Left kidney (tissue), 2 donors: ENCODE results near the gene SATB1. TPM values are rescaled to one million over a fixed set of nuclear protein-coding genes. Genes with fewer than 3 reads are reported as not detected.

Experiments
- DNase-seq: peaks from one replicate; pipeline ENCODE4 v3.0.0-alpha.2; 2013
- polyA plus RNA-seq: library from polyadenylated mRNA; unstranded; fragments of 120-200 nt; gene quantifications from one replicate; pipeline ENCODE4 v1.2.1, GENCODE V29; 2013; ENCODE audit not compliant: insufficient read length

SATB1 gene
- polyA plus RNA-seq, 1 donor: 44.0 TPM

- DNase-seq: no peak
These were observed 9.6 kb upstream of the SATB1 start for GRCh38 chr3:18434711-18435110.

- no peak for DNase-seq
These were observed 7.6 kb upstream of the SATB1 start for GRCh38 chr3:18432752-18433151.

- no peak for DNase-seq
These were observed 6.1 kb upstream of the SATB1 start for GRCh38 chr3:18431266-18431665.

GRCh38 chr3:18428991-18429745, 4.0 kb upstream of the SATB1 start:
- no peak for DNase-seq

- DNase-seq: no peak
These were observed 2.9 kb upstream of the SATB1 start for GRCh38 chr3:18428036-18428435.

- no peak for DNase-seq
These were observed 1.6 kb upstream of the SATB1 start for GRCh38 chr3:18426597-18427193.

GRCh38 chr3:18425641-18426257, 610 bp upstream of the SATB1 start:
- peak; percentile 39 for DNase-seq

GRCh38 chr3:18424213-18424728, 868 bp downstream of the SATB1 start:
- peak; percentile 17 for DNase-seq

GRCh38 chr3:18423401-18424212, 1.5 kb downstream of the SATB1 start:
- peak; percentile 69 for DNase-seq

- no peak for DNase-seq
These were observed 2.2 kb downstream of the SATB1 start for GRCh38 chr3:18422972-18423371.

- no peak for DNase-seq
These were observed 4.6 kb downstream of the SATB1 start for GRCh38 chr3:18420555-18420954.

- no peak for DNase-seq
These were observed 5.9 kb downstream of the SATB1 start for GRCh38 chr3:18419232-18419631.

GRCh38 chr3:18417904-18418572, 7.1 kb downstream of the SATB1 start:
- no peak for DNase-seq

- no peak for DNase-seq
These were observed 8.8 kb downstream of the SATB1 start for GRCh38 chr3:18416332-18416731.

GRCh38 chr3:18415839-18416238, 9.3 kb downstream of the SATB1 start:
- DNase-seq: no peak

- DNase-seq: no peak
These were observed 10.0 kb downstream of the SATB1 start for GRCh38 chr3:18415167-18415566.

- DNase-seq: no peak
These were observed 12.5 kb downstream of the SATB1 start for GRCh38 chr3:18412684-18413083.

GRCh38 chr3:18411541-18411940, 13.6 kb downstream of the SATB1 start:
- DNase-seq: no peak

GRCh38 chr3:18410205-18410604, 14.9 kb downstream of the SATB1 start:
- no peak for DNase-seq

GRCh38 chr3:18409266-18409665, 15.9 kb downstream of the SATB1 start:
- DNase-seq: no peak

GRCh38 chr3:18405141-18405540, 20.0 kb downstream of the SATB1 start:
- no peak for DNase-seq

GRCh38 chr3:18403061-18403460, 22.1 kb downstream of the SATB1 start:
- DNase-seq: no peak
